Memory B cell (primary cell): ENCODE measurements around the gene CYP2B6.
"Not testable (repeated sequence)": the region's sequence is repeated elsewhere in the genome, so short reads cannot be mapped to it uniquely, and the experiment has no call there.

ENCODE experiments used
- ATAC-seq: fragments of 150-1000 bp; cut with Tn5 transposase; 2 replicates; pipeline ENCODE4 v1.10.0; 2021; ENCODE audit warnings: low read depth, mild to moderate bottlenecking, moderate library complexity
- DNase-seq, 2 donors: peaks; one replicate each; pipeline ENCODE4 v3.0.0; 2022; ENCODE audit warnings: low spot score in 2 of 2
- H3K27ac Mint-ChIP-seq: one replicate; pipeline ENCODE4 v1.8.0; 2022; ENCODE audit warnings: mild to moderate bottlenecking, moderate library complexity, mixed read lengths
- H3K27me3 Mint-ChIP-seq: one replicate; pipeline ENCODE4 v1.8.0; 2022; ENCODE audit warnings: mixed read lengths
- H3K36me3 Mint-ChIP-seq: one replicate; pipeline ENCODE4 v1.8.0; 2022; ENCODE audit warnings: mild to moderate bottlenecking, mixed read lengths
- H3K4me1 Mint-ChIP-seq: one replicate; pipeline ENCODE4 v1.8.0; 2022; ENCODE audit warnings: mixed read lengths
- H3K4me3 Mint-ChIP-seq: one replicate; pipeline ENCODE4 v1.8.0; 2022; ENCODE audit warnings: mild to moderate bottlenecking, moderate library complexity, mixed read lengths
- H3K9me3 Mint-ChIP-seq: one replicate; pipeline ENCODE4 v1.8.0; 2022; ENCODE audit warnings: mixed read lengths

CYP2B6 gene

GRCh38 chr19:41001243-41001971, 10.3 kb downstream of the CYP2B6 start:
- ATAC-seq (no peak), DNase-seq (no peak)
- peaks cover 13% of the 10 kb centered on the region for H3K27me3 Mint-ChIP-seq
- H3K36me3 Mint-ChIP-seq = no peaks in the 10 kb centered on the region
- H3K9me3 Mint-ChIP-seq = peaks cover 6% of the 10 kb centered on the region
- no peak overlapping the region for H3K4me3 Mint-ChIP-seq
- no peak overlapping the region for H3K27ac Mint-ChIP-seq
- no peaks in the 10 kb centered on the region for H3K4me1 Mint-ChIP-seq

GRCh38 chr19:41003656-41004055, 12.6 kb downstream of the CYP2B6 start:
- DNase-seq, H3K4me3 Mint-ChIP-seq, H3K9me3 Mint-ChIP-seq, H3K27ac Mint-ChIP-seq, H3K36me3 Mint-ChIP-seq, ATAC-seq, H3K4me1 Mint-ChIP-seq: not testable (repeated sequence)
- peaks cover 18% of the 10 kb centered on the region for H3K27me3 Mint-ChIP-seq

- no peaks in the 10 kb centered on the region for H3K4me1 Mint-ChIP-seq
- H3K27me3 Mint-ChIP-seq = peaks cover 30% of the 10 kb centered on the region
- DNase-seq = no peak
- H3K9me3 Mint-ChIP-seq = no peaks in the 10 kb centered on the region
- H3K27ac Mint-ChIP-seq = no peak overlapping the region
- H3K4me3 Mint-ChIP-seq = no peak overlapping the region
- no peak for ATAC-seq
- no peaks in the 10 kb centered on the region for H3K36me3 Mint-ChIP-seq
These were observed 18.7 kb downstream of the CYP2B6 start for GRCh38 chr19:41009700-41010235.

GRCh38 chr19:41013359-41013758, 22.3 kb downstream of the CYP2B6 start:
- H3K9me3 Mint-ChIP-seq = no peaks in the 10 kb centered on the region
- no peak overlapping the region for H3K4me3 Mint-ChIP-seq
- DNase-seq (no peak), ATAC-seq (no peak)
- peaks cover 23% of the 10 kb centered on the region for H3K27me3 Mint-ChIP-seq
- H3K36me3 Mint-ChIP-seq = no peaks in the 10 kb centered on the region
- H3K27ac Mint-ChIP-seq = no peak overlapping the region
- H3K4me1 Mint-ChIP-seq = no peaks in the 10 kb centered on the region

- DNase-seq (no peak), ATAC-seq (no peak)
- H3K27ac Mint-ChIP-seq = no peak overlapping the region
- H3K9me3 Mint-ChIP-seq = no peaks in the 10 kb centered on the region
- no peaks in the 10 kb centered on the region for H3K36me3 Mint-ChIP-seq
- H3K27me3 Mint-ChIP-seq = peaks cover 18% of the 10 kb centered on the region
- no peaks in the 10 kb centered on the region for H3K4me1 Mint-ChIP-seq
- H3K4me3 Mint-ChIP-seq = no peak overlapping the region
These were observed 23.6 kb downstream of the CYP2B6 start for GRCh38 chr19:41014643-41015042.

- Mint-ChIP-seq H3K4me1 (no peaks in the 10 kb centered on the region), H3K36me3 (no peaks in the 10 kb centered on the region), H3K27me3 (peaks cover 18% of the 10 kb centered on the region), H3K4me3 (no peak overlapping the region), H3K9me3 (no peaks in the 10 kb centered on the region), H3K27ac (no peak overlapping the region)
- DNase-seq (no peak), ATAC-seq (no peak)
These were observed 25.5 kb downstream of the CYP2B6 start for GRCh38 chr19:41016488-41017071.

GRCh38 chr19:41018736-41019290, 27.7 kb downstream of the CYP2B6 start:
- no peaks in the 10 kb centered on the region for H3K4me1 Mint-ChIP-seq
- no peak overlapping the region for H3K27ac Mint-ChIP-seq
- DNase-seq = no peak
- no peaks in the 10 kb centered on the region for H3K36me3 Mint-ChIP-seq
- H3K27me3 Mint-ChIP-seq = peaks cover 10% of the 10 kb centered on the region
- no peak overlapping the region for H3K4me3 Mint-ChIP-seq
- no peaks in the 10 kb centered on the region for H3K9me3 Mint-ChIP-seq
- ATAC-seq = no peak

GRCh38 chr19:41019346-41019745, 28.3 kb downstream of the CYP2B6 start:
- Mint-ChIP-seq H3K4me1 (no peaks in the 10 kb centered on the region), H3K4me3 (no peak overlapping the region), H3K36me3 (no peaks in the 10 kb centered on the region), H3K9me3 (no peaks in the 10 kb centered on the region), H3K27me3 (peaks cover 12% of the 10 kb centered on the region), H3K27ac (no peak overlapping the region)
- no peak for DNase-seq
- no peak for ATAC-seq

GRCh38 chr19:41023193-41023592, 32.1 kb downstream of the CYP2B6 start:
- ATAC-seq (no peak), DNase-seq (no peak)
- H3K4me1 Mint-ChIP-seq = no peaks in the 10 kb centered on the region
- peaks cover 28% of the 10 kb centered on the region for H3K27me3 Mint-ChIP-seq
- H3K27ac Mint-ChIP-seq = no peak overlapping the region
- no peaks in the 10 kb centered on the region for H3K9me3 Mint-ChIP-seq
- no peak overlapping the region for H3K4me3 Mint-ChIP-seq
- no peaks in the 10 kb centered on the region for H3K36me3 Mint-ChIP-seq

- H3K9me3 Mint-ChIP-seq = no peaks in the 10 kb centered on the region
- no peak overlapping the region for H3K27ac Mint-ChIP-seq
- no peaks in the 10 kb centered on the region for H3K4me1 Mint-ChIP-seq
- DNase-seq (no peak), ATAC-seq (no peak)
- no peak overlapping the region for H3K4me3 Mint-ChIP-seq
- peaks cover 28% of the 10 kb centered on the region for H3K27me3 Mint-ChIP-seq
- no peaks in the 10 kb centered on the region for H3K36me3 Mint-ChIP-seq
These were observed 34.3 kb downstream of the CYP2B6 start for GRCh38 chr19:41025411-41025810.

- Mint-ChIP-seq H3K27ac (no peak overlapping the region), H3K27me3 (peaks cover 26% of the 10 kb centered on the region), H3K4me1 (no peaks in the 10 kb centered on the region), H3K36me3 (no peaks in the 10 kb centered on the region), H3K4me3 (no peak overlapping the region), H3K9me3 (no peaks in the 10 kb centered on the region)
- no peak for DNase-seq
- ATAC-seq = no peak
These were observed 34.8 kb downstream of the CYP2B6 start for GRCh38 chr19:41025871-41026270.

- Mint-ChIP-seq H3K9me3 (no peaks in the 10 kb centered on the region), H3K27ac (no peak overlapping the region), H3K36me3 (peaks cover 3% of the 10 kb centered on the region), H3K27me3 (peaks cover 35% of the 10 kb centered on the region), H3K4me1 (no peaks in the 10 kb centered on the region), H3K4me3 (no peak overlapping the region)
- no peak for DNase-seq
- no peak for ATAC-seq
These were observed 36.3 kb downstream of the CYP2B6 start for GRCh38 chr19:41027273-41027967.

GRCh38 chr19:41029524-41030432, 38.7 kb downstream of the CYP2B6 start:
- no peak for DNase-seq
- H3K36me3 Mint-ChIP-seq = peaks cover 3% of the 10 kb centered on the region
- no peak overlapping the region for H3K4me3 Mint-ChIP-seq
- H3K4me1 Mint-ChIP-seq = no peaks in the 10 kb centered on the region
- no peak for ATAC-seq
- H3K27ac Mint-ChIP-seq = no peak overlapping the region
- H3K27me3 Mint-ChIP-seq = peaks cover 31% of the 10 kb centered on the region
- H3K9me3 Mint-ChIP-seq = peaks cover 5% of the 10 kb centered on the region
